Coronary artery (tissue), 2 donors: ENCODE results near the gene FGF4.

Experiments used
- DNase-seq: peaks from one replicate; pipeline ENCODE4 v3.0.0-alpha.2; 2017; ENCODE audit warnings: low spot score
- H3K27ac ChIP-seq, 2 donors: fragments of 200-600 bp; sonication (generic); one replicate each; pipeline ENCODE4 v1.5.1; 2016 to 2019
- H3K4me3 ChIP-seq: fragments of 200-600 bp; sonication (generic); 2 replicates; pipeline ENCODE4 v1.5.1; 2016; ENCODE audit warnings: mild to moderate bottlenecking, moderate library complexity
- TF ChIP-seq, protein P1 (sequence below): fragments of 200-600 bp; sonication (generic); IDR thresholded peaks from one replicate; pipeline ENCODE4 v1.5.1; 2019; ENCODE audit warnings: antibody characterized with exemption

FGF4 gene

DNA sequence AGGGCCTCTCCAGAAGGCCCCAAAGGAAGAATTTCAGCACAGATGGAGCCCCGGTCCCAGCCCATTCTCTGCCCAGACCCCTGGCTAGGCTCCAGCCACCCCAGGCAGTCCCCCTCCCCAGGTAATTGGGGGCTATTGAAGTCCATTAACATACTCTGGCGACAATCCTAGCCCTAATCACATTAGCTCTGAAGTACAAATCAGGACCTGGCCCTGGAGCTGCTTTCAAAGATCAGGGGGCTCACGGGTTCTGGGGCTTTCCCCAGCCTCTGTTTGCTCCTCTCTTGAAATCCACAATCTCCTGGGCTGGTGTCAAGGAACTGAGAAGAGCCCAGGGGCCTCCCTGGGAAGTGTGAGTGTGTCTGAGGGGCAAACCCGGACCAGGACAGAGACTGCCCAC, 22.3 kb downstream of the FGF4 start:
- TF ChIP-seq, protein P1, sequence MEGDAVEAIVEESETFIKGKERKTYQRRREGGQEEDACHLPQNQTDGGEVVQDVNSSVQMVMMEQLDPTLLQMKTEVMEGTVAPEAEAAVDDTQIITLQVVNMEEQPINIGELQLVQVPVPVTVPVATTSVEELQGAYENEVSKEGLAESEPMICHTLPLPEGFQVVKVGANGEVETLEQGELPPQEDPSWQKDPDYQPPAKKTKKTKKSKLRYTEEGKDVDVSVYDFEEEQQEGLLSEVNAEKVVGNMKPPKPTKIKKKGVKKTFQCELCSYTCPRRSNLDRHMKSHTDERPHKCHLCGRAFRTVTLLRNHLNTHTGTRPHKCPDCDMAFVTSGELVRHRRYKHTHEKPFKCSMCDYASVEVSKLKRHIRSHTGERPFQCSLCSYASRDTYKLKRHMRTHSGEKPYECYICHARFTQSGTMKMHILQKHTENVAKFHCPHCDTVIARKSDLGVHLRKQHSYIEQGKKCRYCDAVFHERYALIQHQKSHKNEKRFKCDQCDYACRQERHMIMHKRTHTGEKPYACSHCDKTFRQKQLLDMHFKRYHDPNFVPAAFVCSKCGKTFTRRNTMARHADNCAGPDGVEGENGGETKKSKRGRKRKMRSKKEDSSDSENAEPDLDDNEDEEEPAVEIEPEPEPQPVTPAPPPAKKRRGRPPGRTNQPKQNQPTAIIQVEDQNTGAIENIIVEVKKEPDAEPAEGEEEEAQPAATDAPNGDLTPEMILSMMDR = no peak
- DNase-seq = no peak
- H3K27ac ChIP-seq = no peak overlapping the region
- H3K4me3 ChIP-seq = no peak overlapping the region

DNA sequence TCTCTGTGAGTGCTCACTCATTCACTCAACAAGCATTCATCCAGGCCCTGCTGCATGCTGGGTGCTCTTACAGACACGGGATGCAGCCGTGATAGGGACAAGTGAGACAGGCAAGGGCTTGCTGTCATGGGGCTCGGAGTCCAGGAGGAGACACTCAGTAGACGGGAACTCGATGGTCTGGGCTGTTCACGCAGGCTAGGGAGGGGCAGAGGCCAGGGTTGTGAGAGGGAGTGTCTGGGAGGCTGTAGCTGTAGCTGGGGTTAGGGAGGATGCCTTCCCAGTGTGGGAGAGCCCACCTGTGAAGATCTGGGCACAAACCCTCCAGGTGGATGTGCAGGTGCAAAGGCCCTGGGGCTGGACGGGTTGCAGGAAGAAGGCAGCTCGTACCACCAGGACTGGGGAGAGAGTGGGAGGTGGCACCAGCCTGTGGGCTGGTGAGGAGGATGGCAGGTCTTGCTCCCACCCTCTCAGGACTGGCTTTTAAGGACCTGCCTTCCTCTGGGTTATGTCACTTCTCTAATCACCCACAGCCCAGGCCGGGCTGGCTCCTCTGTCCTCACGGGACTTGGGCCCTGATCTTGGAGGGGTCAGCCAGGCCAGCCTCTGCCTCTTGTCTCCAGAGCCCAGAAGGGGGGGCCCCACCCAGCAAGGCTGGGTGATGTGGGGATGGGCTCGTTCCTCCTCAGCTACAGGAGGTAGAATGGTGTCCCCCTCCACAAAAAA, 24.1 kb downstream of the FGF4 start:
- Histone ChIP-seq H3K27ac (no peak overlapping the region), H3K4me3 (no peak overlapping the region)
- TF ChIP-seq, protein P1 = no peak
- no peak for DNase-seq

DNA sequence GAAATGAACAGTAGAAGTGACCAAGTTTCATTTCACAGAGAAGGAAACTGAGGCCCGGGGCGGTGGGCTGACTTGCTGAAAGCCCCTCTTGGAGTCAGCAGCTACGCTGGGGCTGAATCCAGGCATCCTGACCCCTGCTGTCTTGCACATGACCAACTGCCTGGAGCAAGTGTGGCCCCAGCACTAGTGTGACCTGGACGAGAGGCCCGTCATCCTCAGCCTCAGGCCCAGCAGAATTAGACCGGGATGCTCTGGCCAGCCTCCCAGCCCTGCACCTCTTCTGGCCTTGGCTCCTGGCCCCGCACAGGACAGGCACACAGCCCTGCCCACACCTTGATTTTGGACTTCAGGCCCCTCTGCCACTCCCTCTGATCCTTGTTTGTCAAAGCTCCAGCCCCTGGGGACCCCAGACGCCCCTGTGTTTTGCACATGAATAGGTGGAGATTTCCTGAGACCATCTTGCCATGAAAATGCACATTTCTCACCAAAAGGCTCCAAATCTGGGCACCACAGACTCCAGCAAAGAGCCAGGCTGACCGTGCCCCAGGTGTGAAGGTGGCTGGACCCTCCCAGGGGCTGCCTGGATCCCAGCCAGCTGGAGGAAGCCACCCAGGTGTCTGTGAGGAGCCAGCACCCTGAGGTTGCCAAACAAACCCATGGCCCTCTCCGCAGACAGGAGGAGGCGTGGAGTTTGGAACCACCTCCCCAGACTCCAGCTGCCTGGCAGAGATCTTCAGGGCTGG, 24.9 kb downstream of the FGF4 start:
- H3K27ac ChIP-seq = no peak overlapping the region
- TF ChIP-seq, protein P1 = no peak
- no peak overlapping the region for H3K4me3 ChIP-seq
- no peak for DNase-seq

DNA sequence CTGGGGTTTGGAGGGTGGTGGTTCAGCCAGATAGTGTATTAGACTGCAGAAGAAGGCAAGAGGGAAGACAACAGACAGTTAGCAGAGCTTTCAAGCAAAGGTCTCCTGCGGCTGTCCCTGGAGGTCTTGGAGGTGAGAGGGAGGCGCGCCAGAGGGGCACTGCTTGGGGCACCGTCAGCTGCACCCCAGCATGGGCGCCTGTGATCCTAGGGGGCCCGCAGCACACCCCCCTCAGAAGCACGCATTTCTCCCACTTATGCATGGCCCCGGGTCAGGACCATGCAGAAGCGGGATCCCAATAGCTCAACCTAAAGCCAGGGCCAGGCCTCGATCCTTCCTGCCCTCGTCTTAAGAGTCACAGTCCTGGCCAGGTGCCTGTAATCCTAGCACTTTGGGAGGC, 26.5 kb downstream of the FGF4 start:
- Histone ChIP-seq H3K27ac (no peak overlapping the region), H3K4me3 (no peak overlapping the region)
- TF ChIP-seq, protein P1 = no peak
- DNase-seq = no peak

DNA sequence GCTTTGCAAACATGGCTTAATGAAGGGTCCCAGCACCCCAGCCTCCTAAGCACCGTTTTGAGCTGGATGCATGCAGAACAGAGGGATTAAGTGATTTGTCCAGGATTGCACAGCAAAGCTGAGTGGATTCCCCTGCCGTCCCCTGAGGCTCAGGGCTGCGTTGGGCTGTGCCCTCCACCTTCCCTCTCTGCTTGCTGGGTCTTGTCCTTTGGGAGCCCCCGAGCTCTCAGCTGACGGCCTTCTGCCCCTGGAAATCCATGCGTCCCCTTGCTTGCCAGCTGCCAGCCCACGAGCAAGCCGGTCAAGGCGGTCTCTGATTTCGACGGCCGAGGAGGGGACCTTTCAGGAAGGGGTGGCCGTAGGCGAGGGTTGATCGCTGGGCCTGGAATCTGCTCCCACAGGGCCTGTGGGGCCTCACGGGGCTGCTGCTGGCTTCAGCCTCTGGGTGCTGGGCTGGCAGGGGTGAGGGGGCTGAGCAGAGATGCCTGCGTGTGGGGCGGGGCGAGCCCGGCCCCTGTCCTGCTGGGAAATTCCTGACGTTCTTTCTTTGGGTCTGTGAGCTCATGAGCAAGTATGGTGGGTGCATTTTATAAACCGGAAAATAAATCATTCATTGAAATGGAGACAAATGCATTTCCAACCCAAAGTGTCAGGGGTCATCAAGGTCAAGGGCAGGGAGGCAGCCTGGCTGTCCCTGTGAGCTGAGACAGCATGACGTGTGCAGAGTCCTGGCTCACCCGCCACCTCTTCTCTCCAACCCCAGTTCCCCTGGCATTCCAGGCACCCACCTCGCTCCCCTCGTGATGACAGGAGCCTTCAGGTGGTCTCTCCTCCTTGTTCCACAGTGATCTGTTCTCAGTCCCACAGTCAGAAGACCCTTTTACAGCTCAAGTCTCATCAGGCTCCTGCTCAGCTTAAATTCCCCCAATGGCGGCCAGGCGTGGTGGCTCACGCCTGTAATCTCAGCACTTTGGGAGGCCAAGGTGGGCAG, 28.1 kb downstream of the FGF4 start:
- no peak for DNase-seq
- Histone ChIP-seq H3K27ac (no peak overlapping the region), H3K4me3 (no peak overlapping the region)
- TF ChIP-seq, protein P1 = no peak

DNA sequence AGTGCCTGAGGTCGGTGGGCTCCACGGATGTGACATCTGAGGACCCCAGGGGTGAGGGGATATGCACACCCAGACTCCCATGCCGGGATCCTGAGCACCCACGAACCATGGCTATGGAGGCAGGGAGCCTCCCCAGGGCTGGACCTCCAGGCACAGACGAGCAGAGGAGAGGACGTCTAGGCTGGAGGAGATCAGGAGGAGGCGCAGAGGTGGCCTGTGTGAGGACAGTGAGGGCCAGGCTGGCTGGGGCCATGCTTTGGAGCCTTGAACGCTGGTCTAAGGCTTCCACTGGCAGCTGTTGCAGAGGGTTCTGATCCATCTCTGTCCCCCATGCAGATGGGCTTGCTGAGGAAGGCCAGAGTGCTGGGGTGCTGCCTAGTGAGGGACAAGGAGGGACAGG, 29.0 kb downstream of the FGF4 start:
- no peak overlapping the region for H3K27ac ChIP-seq
- TF ChIP-seq, protein P1 = no peak
- no peak overlapping the region for H3K4me3 ChIP-seq
- DNase-seq = no peak
